A549 (cell line): ENCODE data around the gene LRRC3C. TPM values are rescaled to one million over a fixed set of nuclear protein-coding genes. Genes with fewer than 3 reads are reported as not detected.
A peak's percentile ranks its signal among the peaks of the same experiment; 100 is the strongest.
"Not testable (repeated sequence)": the region's sequence is repeated elsewhere in the genome, so short reads cannot be mapped to it uniquely, and the experiment has no call there.

ENCODE experiments used
- ATAC-seq, 2 experiments: fragments of 200-7000 bp in 1 of 2; fragments of >200 bp in 1 of 2; cut with Nextera tagmentation in 1 of 2; cut with Tn5 transposase in 1 of 2; 3 replicates each; pipeline versions ENCODE4 v1.8.0 to v1.9.1; 2018 to 2020; ENCODE audit warnings: mild to moderate bottlenecking in 1 of 2, moderate library complexity in 1 of 2
- CTCF ChIA-PET: fragments of 300-600 bp; sonication (Branson Sonifier 250); formaldehyde crosslinking; extraction: SDS; loops from one replicate; lab custom pipeline; 2021; ENCODE audit warnings: antibody characterized with exemption, inconsistent platforms; lab: Yijun Ruan, JAX
- POLR2A ChIA-PET: fragments of 350-600 bp; formaldehyde crosslinking; extraction: SDS; loops from one replicate; lab custom pipeline; 2021; ENCODE audit warnings: antibody characterized with exemption, inconsistent platforms; lab: Yijun Ruan, JAX
- DNase-seq, 2 experiments: peaks; one replicate each; pipeline versions ENCODE4 v3.0.0 to v3.0.0-alpha.2; 2011 to 2016; ENCODE audit warnings: low read depth in 1 of 2, low spot score in 1 of 2
- FAIRE-seq: peaks from 2 replicates; lab custom pipeline; 2011; peaks lifted over from hg19 to GRCh38; lab: Jason Lieb, UNC
- H3K27ac ChIP-seq, 2 experiments: fragments of >200 bp; sonication (Bioruptor Twin); formaldehyde crosslinking; 3 replicates each; pipeline ENCODE4 v1.5.1; 2016 to 2017
- H3K4me1 ChIP-seq: fragments of >200 bp; sonication (Bioruptor Twin); formaldehyde crosslinking; 3 replicates; pipeline ENCODE4 v1.6.1; 2016
- H3K4me2 ChIP-seq: fragments of >200 bp; sonication (Bioruptor Twin); formaldehyde crosslinking; 3 replicates; pipeline ENCODE4 v1.6.1; 2016
- H3K4me3 ChIP-seq: fragments of >200 bp; sonication (Bioruptor Twin); formaldehyde crosslinking; 3 replicates; pipeline ENCODE4 v1.5.1; 2016
- H3K9me3 ChIP-seq: fragments of >200 bp; sonication (Bioruptor Twin); formaldehyde crosslinking; 3 replicates; pipeline ENCODE4 v1.6.1; 2016
- EHF ChIP-seq: fragments of 250-450 bp; sonication (Bioruptor Pico); IDR thresholded peaks from 2 replicates; pipeline ENCODE4 v1.5.0; 2020; ENCODE audit warnings: mild to moderate bottlenecking
- FOSL2 ChIP-seq, 2 experiments: fragments of 450-650 bp in 1 of 2; fragments of >200 bp in 1 of 2; sonication (Bioruptor Twin) in 1 of 2; formaldehyde crosslinking; IDR thresholded peaks; 2 replicates each; pipeline versions ENCODE4 v1.5.0 to v1.6.1; 2016 to 2020; ENCODE audit warnings: mild to moderate bottlenecking in 1 of 2, moderate library complexity in 1 of 2
- GATA3 ChIP-seq: IDR thresholded peaks from 2 replicates; pipeline ENCODE4 v1.6.1; 2012; ENCODE audit warnings: borderline replicate concordance
- HDAC2 ChIP-seq: fragments of 200-600 bp; sonication (generic); IDR thresholded peaks from 2 replicates; pipeline ENCODE4 v1.6.1; 2016
- HOXA7 ChIP-seq: fragments of 250-450 bp; sonication (Bioruptor Pico); IDR thresholded peaks from 2 replicates; pipeline ENCODE4 v1.5.0; 2020; ENCODE audit warnings: mild to moderate bottlenecking, moderate library complexity
- HOXB5 ChIP-seq: fragments of 250-450 bp; sonication (Bioruptor Pico); IDR thresholded peaks from 2 replicates; pipeline ENCODE4 v1.5.0; 2020; ENCODE audit warnings: mild to moderate bottlenecking, moderate library complexity
- KDM5A ChIP-seq: fragments of 200-600 bp; sonication (generic); IDR thresholded peaks from 2 replicates; pipeline ENCODE4 v1.6.1; 2016; ENCODE audit warnings: antibody characterized with exemption, mild to moderate bottlenecking
- MYC ChIP-seq: IDR thresholded peaks from 2 replicates; pipeline ENCODE4 v1.6.1; 2012; ENCODE audit warnings: mild to moderate bottlenecking, inconsistent platforms, low read length, improper control_type of control experiment, borderline replicate concordance
- NFE2L2 ChIP-seq: fragments of 150-350 bp; conservative IDR thresholded peaks from 2 replicates; pipeline ENCODE4 v1.6.1; 2014; ENCODE audit warnings: low read length
- POLR2A ChIP-seq: IDR thresholded peaks from 2 replicates; pipeline ENCODE4 v1.6.1; 2012; ENCODE audit warnings: mild to moderate bottlenecking, low read length
- RAD21 ChIP-seq, 2 experiments: fragments of >200 bp in 1 of 2; sonication (Bioruptor Twin) in 1 of 2; formaldehyde crosslinking in 1 of 2; IDR thresholded peaks in 1 of 2; conservative IDR thresholded peaks in 1 of 2; 2 replicates in 1 of 2; 3 replicates in 1 of 2; pipeline ENCODE4 v1.6.1; 2012 to 2018; ENCODE audit warnings: inconsistent platforms in 1 of 2
- RFX5 ChIP-seq: fragments of 450-650 bp; IDR thresholded peaks from 2 replicates; pipeline ENCODE4 v1.7.1; 2014; ENCODE audit warnings: antibody characterized with exemption, mild to moderate bottlenecking, moderate library complexity
- RNF2 ChIP-seq: fragments of 200-600 bp; sonication (generic); IDR thresholded peaks from 2 replicates; pipeline ENCODE4 v1.6.1; 2016; ENCODE audit warnings: low read depth, mild to moderate bottlenecking, antibody characterized with exemption, moderate library complexity, borderline replicate concordance
- ZC3H11A ChIP-seq: fragments of 450-650 bp; IDR thresholded peaks from 2 replicates; pipeline ENCODE4 v1.6.1; 2014; ENCODE audit warnings: antibody characterized with exemption, mild to moderate bottlenecking
- ZFP36 ChIP-seq: fragments of 450-650 bp; IDR thresholded peaks from 2 replicates; pipeline ENCODE4 v1.6.1; 2014; ENCODE audit warnings: borderline replicate concordance; ENCODE audit not compliant: partially characterized antibody
- ZNF302 ChIP-seq: fragments of 250-450 bp; sonication (Bioruptor Pico); IDR thresholded peaks from 2 replicates; pipeline ENCODE4 v1.9.0; 2021; ENCODE audit warnings: inconsistent platforms, mild to moderate bottlenecking, moderate library complexity
- ZSCAN20 ChIP-seq: fragments of 250-450 bp; sonication (Bioruptor Pico); IDR thresholded peaks from 2 replicates; pipeline ENCODE4 v1.8.0; 2022; ENCODE audit warnings: mild to moderate bottlenecking, moderate library complexity
- WGBS: methylation state at CpG from one replicate; pipeline ENCODE4 v1.1.6; 2017; ENCODE audit errors: missing lambda C conversion rate; 5-methylcytosine and 5-hydroxymethylcytosine counted together
- polyA plus RNA-seq, 4 experiments: library from polyadenylated mRNA; depleted of rRNA in 3 of 4; stranded (reverse); fragments of >200 nt; fragmentation: RNase III in 1 of 4; extraction: RNeasy Plus Mini Kit Qiagen cat#74134 plus additional on column Dnase treatment in 1 of 4; gene quantifications; 2 replicates in 3 of 4; 3 replicates in 1 of 4; pipeline ENCODE4 v1.2.3, GENCODE V29; 2011 to 2017
- TF ChIP-seq, protein P1 (sequence below): fragments of >200 bp; sonication (Bioruptor Twin); formaldehyde crosslinking; IDR thresholded peaks from 2 replicates; pipeline ENCODE4 v1.6.1; 2016
- TF ChIP-seq, protein P2 (sequence below): IDR thresholded peaks from 2 replicates; pipeline ENCODE4 v1.6.1; 2012; ENCODE audit warnings: low read depth, borderline replicate concordance

LRRC3C gene
- polyA plus RNA-seq, 2 of the 4 experiments (the other 2 are of a cell fraction): not detected

DNA sequence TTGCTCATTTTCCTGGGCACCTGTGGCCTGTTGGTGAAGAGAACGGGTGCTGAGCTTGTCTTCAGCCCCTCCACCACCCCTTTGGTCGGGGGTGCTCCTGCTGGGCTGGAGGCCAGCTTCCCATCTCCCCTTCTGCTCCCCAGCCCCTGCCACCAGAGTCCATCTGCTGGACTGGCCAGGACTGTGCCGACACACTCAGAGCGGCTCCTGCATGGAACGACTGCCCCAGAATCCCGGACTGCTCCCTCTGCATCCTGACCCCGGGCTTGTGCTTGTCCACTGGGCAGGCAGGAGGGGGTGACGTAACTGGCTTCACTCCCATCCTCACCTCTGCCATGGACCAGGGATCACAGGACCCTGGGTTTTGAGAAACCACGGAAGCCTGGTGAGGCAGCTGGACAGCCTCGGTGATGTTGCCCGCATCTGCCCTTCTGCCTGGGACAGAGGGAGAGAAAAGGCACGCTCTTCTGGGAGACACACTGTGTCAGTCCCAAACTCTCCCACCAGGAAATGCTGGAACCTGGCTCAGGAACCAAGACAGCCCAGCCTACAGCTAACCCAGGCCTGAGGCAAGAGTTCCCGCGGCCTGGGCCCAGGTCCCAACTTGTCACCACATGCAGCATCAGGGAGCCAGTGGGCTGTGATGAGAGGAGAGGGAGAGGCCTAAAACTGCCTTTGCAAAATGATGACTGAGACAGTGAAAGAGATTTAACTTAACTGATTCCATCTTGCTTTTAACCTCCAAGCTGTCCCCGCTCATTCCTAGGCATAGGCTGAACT lies 19.2 kb downstream of the LRRC3C start:
- peaks cover 4% of the 10 kb centered on the region; the same call in 1 of the 3 replicates for H3K4me1 ChIP-seq
- H3K9me3 ChIP-seq: no peaks in the 10 kb centered on the region
- FAIRE-seq (no peak), ATAC-seq (peak in 1 of 2 experiments; percentile 14; a peak in 2 of 6 replicates), DNase-seq (no peak)
- no peak overlapping the region for H3K4me3 ChIP-seq
- H3K4me2 ChIP-seq: no peak overlapping the region
- ChIA-PET CTCF (interaction anchor here (0.8 to 5.4 kb wide), 7 partner anchors 7 to 55 kb away, joined by 3 to 43 read pairs (median 4); partner anchors contain the start of gene PSMD3), POLR2A (no interaction called here)
- 77% methylated on average over 13 of the region's 15 CpGs for WGBS
- TF ChIP-seq EHF (CRISPR knock-in tag): no peak
- TF ChIP-seq HDAC2: no peak
- no peak for TF ChIP-seq RAD21 (conservative IDR thresholded peaks at IDR 0.05 in 1 of 2, IDR thresholded peaks at IDR 0.05 in 1 of 2)
- no peak for TF ChIP-seq RNF2
- TF ChIP-seq HOXA7 (CRISPR knock-in tag): no peak
- TF ChIP-seq KDM5A: no peak
- no peak for TF ChIP-seq POLR2A
- TF ChIP-seq, protein P1, sequence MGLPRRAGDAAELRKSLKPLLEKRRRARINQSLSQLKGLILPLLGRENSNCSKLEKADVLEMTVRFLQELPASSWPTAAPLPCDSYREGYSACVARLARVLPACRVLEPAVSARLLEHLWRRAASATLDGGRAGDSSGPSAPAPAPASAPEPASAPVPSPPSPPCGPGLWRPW: no peak
- TF ChIP-seq RFX5: no peak
- no peak for TF ChIP-seq NFE2L2
- no peak for TF ChIP-seq ZNF302 (CRISPR knock-in tag)
- no peak for TF ChIP-seq MYC
- TF ChIP-seq ZFP36: no peak
- no peak for TF ChIP-seq GATA3
- H3K27ac ChIP-seq: no peak overlapping the region

DNA sequence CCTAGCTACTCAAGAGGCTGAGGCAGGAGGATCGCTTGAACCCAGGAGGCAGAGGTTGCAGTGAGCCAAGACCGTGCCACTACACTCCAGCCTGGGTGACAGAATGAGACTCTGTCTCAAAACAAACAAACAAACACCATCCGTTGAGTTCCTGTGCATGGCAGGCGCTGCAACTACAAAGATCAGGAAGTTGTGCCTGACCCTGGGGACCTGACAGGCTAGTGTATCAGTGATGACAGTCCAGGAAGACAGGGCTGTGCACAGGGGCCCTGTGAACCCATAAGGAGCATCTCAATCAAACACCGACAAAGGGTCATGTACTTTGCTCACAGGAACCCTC lies 20.9 kb downstream of the LRRC3C start:
- ATAC-seq: not testable (repeated sequence)
- CTCF ChIA-PET: interaction anchor here (2.4 to 5.4 kb wide), 2 partner anchors 9 to 10 kb away, joined by 10 to 43 read pairs; no protein-coding TSS in a partner anchor

DNA sequence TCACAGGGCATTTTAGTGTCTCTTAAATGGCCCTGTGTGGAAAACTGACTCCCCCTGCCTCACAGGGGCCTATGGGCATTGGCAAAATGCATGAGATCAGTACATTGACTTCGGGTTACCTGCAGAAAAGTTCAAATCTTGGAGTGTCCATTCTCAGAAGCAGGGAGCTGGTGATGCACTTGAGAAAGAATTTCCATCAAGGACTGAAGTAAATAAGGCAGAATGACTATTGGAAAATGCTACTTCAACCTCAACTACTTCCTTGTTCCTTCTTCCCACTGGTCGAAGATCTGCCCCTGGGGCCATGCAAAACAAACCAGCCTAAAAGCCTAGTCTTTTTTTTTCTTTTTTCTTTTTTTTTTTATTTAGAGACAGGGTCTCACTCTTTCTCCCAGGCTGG lies 21.5 kb downstream of the LRRC3C start:
- DNase-seq (peak in 1 of 2 experiments; percentile 36), ATAC-seq (no peak), FAIRE-seq (no peak)
- CTCF ChIA-PET: interaction anchor here (1.6 to 5.4 kb wide), 4 partner anchors 9 to 327 kb away, joined by 3 to 43 read pairs (median 6); partner anchors contain the start of gene CSF3
- no peak overlapping the region for H3K27ac ChIP-seq
- no peaks in the 10 kb centered on the region for H3K9me3 ChIP-seq
- TF ChIP-seq ZC3H11A (no peak), HOXB5 (CRISPR knock-in tag) (no peak), ZSCAN20 (CRISPR knock-in tag) (no peak), ZNF302 (CRISPR knock-in tag) (no peak), KDM5A (no peak), FOSL2 (IDR thresholded peaks at IDR 0.05) (no peak), FOSL2 (CRISPR knock-in tag; IDR thresholded peaks at IDR 0.05) (no peak)
- TF ChIP-seq, protein P2, sequence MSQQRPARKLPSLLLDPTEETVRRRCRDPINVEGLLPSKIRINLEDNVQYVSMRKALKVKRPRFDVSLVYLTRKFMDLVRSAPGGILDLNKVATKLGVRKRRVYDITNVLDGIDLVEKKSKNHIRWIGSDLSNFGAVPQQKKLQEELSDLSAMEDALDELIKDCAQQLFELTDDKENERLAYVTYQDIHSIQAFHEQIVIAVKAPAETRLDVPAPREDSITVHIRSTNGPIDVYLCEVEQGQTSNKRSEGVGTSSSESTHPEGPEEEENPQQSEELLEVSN: no peak
- H3K4me3 ChIP-seq: no peak overlapping the region
- 47% methylated on average over 2 of the region's 2 CpGs for WGBS
- POLR2A ChIA-PET: no interaction called here
- H3K4me1 ChIP-seq: peaks cover 10% of the 10 kb centered on the region
- H3K4me2 ChIP-seq: no peak overlapping the region

More for the DNA sequence above, 20.9 kb downstream of the LRRC3C start:
- DNase-seq, POLR2A ChIA-PET, H3K4me3 ChIP-seq, H3K4me2 ChIP-seq, FAIRE-seq, H3K27ac ChIP-seq, H3K9me3 ChIP-seq, H3K4me1 ChIP-seq: not testable (repeated sequence)
- WGBS: 89% methylated on average over 5 of the region's 5 CpGs
